ENCODE data around the gene COLEC12.

Gene COLEC12

GRCh38 chr18:273525-273924, 227.0 kb downstream of the COLEC12 start:
- no peak overlapping the region for H3K4me3 ChIP-seq (ENCODE audit: control insufficient read depth, low read depth, low read length)
- no peak for TF ChIP-seq CTCF (IDR thresholded peaks at IDR 0.05; ENCODE audit: control insufficient read depth, insufficient read depth, low read depth, low read length, missing control alignments)
- no peak for DNase-seq (ENCODE audit: low read depth)

- no peak for TF ChIP-seq CTCF (IDR thresholded peaks at IDR 0.05; ENCODE audit: control insufficient read depth, insufficient read depth, low read depth, low read length, missing control alignments)
- DNase-seq (ENCODE audit: low read depth) = no peak
- H3K4me3 ChIP-seq (ENCODE audit: control insufficient read depth, low read depth, low read length) = no peak overlapping the region
Measured at GRCh38 chr18:272650-273049, 227.9 kb downstream of the COLEC12 start.

DNA sequence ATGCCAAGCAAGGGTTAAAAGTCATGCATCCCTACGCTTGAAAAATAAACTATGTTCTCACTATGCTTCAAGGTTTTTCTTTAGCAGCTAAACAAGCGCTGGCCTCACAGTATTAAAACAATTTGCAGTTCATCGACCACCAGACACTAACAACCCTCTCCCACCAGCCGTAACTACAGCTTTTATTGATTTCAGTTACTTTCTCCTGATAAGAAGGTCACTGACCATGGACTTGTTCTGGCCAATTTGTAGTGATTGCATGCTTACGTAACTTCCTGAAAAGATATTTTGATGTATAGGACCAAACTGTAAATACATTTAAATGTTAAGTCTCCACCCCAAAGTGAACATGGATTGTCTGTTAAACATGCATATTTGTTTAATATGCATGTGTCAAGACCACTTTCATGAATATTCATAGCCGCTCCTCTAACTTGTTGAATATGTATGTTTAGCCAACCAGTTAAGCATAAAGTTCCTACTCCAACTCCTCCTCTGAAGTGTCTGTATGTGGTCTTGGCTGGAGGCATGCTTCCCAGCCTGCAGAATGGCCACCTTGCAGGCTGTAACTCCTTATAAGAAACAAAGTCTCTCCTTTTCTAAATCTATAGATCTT, 230.9 kb downstream of the COLEC12 start:
- no peak for TF ChIP-seq CTCF (IDR thresholded peaks at IDR 0.05; ENCODE audit: control insufficient read depth, insufficient read depth, low read depth, low read length, missing control alignments)
- no peak for DNase-seq (ENCODE audit: low read depth)
- no peak overlapping the region for H3K4me3 ChIP-seq (ENCODE audit: control insufficient read depth, low read depth, low read length)

DNA sequence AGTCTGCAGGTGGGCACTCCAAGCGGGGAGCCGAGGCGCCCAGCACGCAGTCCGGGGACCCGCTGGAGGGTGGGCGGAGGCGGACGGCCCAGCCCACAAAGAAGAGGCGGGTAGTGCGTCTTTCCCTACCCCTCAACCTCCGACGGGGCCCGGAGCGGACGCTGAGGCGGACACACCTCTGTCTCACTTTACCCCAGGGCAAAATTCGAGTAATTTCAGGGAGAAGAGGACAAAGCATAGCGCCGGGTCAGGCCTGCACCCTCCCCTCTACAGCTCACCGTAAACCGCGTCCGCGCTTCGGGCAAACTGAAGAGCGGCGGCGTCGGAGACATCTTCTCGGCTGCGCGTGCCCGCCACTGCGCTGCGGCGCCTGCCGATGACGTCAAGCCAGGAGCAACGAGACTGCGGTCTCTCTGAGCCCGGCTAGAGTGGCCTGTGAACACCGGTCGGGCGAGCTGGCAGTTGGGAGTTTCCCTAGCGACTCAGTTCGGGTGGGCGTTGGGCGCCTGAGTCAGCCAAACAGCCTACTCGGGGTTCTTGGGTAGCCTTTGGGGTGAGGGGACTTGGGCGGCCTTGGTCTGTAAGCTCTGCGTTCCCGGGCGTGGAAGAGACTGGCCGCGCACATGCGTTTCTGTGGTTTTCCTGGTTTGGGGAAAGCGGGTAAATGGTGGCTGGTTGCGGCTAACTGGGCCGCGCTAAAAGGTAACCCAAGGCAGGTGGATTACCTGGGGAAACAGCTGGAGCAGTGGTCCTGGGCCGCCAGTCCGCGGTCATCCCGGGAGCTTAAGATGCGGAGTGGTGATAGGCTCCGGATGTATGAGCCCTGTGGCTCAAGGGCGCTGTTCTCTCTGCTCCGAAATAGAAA, 232.6 kb downstream of the COLEC12 start, which contains the start of gene THOC1:
TSS of gene THOC1 (minus strand) at position 360 of the 865 bp plus-strand sequence. CDS start at position 332, 28 bp downstream.
- peak; percentile 55 for DNase-seq (ENCODE audit: low read depth)
- H3K4me3 ChIP-seq (ENCODE audit: control insufficient read depth, low read depth, low read length) = peak within 1 kb of the TSS; percentile 93
- TF ChIP-seq CTCF (IDR thresholded peaks at IDR 0.05; ENCODE audit: control insufficient read depth, insufficient read depth, low read depth, low read length, missing control alignments) = no peak

DNA sequence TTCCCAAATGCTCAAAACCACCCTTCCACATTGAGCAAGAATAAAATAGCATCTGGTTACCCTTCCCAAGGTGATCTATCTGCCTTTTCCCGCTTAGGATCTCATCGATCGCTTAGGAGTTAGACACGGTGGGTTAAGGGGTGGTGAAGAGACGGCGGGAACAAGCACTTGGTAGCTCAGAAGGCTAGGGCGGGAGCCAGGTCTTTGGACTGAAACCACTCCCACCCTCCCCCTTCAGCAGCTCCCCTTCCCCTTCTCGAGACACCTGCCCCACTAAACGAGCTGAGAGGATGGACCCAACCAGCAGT, 233.2 kb downstream of the COLEC12 start:
- peak overlapping the region; percentile 93 for H3K4me3 ChIP-seq (ENCODE audit: control insufficient read depth, low read depth, low read length)
- no peak for TF ChIP-seq CTCF (IDR thresholded peaks at IDR 0.05; ENCODE audit: control insufficient read depth, insufficient read depth, low read depth, low read length, missing control alignments)
- DNase-seq (ENCODE audit: low read depth) = no peak
